ENCODE results near the gene FBLN1.
"Not testable (repeated sequence)": the region's sequence is repeated elsewhere in the genome, so short reads cannot be mapped to it uniquely, and the experiment has no call there.

FBLN1 gene

DNA sequence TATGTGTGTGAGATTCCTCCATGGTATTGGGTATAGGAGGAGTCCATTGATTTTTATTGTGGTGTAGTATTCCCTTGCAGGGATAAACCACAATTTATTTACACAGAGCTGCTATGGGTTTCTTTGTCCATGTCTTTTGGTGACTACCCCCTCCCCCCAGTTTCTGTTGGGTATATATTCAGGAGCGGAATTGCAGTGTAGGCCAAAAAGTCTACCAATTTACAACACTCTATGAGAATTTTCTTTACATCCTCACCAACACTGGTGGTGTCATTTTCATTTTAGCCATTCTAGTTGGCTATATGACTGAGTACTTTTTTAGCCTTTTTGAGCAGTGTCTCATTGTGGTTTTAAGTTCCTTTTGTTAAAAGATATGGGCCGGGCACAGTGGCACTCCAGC is 113.7 kb downstream of the FBLN1 start:
- no peak for DNase-seq

DNA sequence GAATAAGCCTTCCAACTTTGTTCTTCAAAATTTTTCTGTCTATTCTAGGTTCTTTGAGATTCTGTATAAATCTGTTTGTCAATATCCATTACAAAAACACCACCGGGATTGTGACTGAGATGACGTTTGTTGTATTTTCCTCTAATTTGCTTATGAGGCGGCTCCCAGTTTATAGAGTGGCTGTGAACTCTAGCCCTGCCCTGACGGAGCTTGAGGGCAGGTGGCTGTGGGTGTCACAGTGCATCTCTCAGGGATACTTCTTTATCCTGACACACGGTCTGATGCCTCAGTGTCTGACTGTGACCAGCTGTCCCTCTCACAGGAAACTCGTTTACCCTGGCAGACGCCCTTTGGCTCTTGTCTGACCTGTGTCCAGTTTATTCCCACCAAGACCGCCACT is 115.3 kb downstream of the FBLN1 start:
- no peak for DNase-seq

DNA sequence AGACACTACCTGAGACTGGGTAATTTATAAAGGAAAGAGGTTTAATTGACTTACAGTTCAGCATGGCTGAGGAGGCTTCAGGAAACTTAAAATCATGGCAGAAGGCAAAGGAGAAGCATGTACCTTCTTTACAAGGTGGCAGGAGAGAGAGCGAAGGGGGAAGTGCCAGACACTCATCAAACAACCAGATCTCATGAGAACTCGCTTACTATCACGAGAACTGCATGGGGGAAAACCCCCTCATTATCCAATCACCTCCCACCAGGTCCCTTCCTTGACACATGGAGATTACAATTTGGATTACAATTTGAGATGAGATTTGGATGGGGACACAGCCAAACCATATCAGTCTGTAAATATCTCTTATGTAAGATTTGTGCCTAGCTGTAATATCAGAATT is 118.0 kb downstream of the FBLN1 start:
- no peak for DNase-seq

DNA sequence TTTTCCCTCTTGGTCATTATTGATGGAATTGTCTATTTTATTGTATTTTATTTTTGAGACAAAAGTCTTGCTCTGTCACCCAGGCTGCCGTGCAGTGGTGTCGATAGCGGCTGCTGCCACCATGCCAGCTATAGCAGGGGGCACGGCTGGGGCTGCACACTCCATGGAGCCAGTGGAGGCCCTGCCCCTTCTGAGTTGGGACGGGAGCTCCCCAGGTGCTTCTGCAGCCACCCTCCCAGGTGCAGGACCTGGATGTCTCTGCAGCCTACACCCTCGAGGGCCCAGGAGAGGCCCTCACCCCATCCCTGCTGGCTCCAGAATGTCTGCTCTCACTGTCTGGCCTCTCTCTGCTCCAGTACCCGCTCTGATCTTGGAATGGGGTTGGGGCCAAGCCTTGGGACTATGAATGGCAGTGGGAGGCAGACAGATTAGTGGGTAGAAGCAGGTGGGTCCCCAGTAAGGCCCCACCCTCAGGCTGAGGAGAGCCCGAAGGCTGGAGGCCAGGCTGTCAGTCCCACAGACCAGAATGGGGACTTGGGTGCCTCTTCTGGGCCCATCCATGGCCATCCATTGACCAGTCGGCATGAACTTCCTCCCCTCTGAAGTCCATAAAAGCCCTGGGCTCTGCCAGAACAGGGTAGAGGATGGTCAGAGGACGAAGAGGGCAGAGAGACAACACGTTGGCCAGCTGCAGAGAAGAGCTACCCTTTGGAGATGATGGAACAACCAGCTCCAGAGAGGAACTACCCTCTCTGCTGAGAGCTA is 119.3 kb downstream of the FBLN1 start:
- DNase-seq: no peak

DNA sequence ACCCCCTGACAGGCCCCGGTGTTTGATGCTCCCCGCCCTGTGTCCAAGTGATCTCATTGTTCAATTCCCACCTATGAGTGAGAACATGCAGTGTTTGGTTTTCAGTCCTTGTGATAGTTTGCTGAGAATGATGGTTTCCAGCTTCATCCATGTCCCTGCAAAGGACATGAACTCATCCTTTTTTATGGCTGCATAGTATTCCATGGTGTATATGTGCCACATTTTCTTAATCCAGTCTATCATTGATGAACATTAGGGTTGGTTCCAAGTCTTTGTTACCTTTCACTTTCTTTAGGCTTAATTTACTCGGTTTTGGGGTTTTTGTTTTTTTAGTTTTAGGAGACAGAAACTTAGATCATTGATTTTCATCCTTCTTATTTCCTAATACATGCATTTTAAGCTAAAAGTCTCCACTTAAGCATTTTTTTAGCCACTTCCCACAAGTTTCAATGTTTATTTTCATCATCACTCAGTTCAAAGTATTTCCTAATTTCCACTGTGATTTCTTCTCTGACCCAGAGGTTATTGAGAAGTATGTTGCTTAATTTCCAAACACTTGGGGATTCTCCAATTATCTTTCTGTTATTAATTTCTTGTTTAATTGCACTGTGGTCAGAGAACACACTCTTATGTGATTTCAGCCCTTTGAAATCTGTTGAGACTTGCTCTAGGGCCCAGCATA is 120.9 kb downstream of the FBLN1 start:
- DNase-seq: not testable (repeated sequence)

DNA sequence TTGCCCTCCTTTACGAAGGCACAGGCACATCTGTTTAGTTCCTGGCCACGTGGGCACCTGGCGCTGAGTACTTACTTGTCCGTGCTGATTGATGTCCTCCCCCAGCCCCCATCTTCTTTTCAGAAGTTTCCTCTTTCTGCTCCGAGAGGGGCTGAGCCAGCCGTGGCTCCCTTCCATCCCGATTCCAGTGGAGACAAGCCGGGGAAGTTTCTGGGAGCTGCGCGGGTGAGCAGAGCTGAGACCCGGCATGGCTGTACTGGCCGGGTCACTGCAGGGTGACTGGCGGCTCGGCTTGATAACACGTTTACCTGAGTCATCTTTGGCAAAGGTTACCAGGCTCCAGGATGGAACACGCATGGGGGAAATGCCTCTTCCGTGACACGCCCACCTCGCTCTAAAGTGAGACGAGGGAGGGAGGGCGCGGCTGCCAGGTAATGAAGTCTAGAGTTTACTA is 123.5 kb downstream of the FBLN1 start:
- no peak for DNase-seq

DNA sequence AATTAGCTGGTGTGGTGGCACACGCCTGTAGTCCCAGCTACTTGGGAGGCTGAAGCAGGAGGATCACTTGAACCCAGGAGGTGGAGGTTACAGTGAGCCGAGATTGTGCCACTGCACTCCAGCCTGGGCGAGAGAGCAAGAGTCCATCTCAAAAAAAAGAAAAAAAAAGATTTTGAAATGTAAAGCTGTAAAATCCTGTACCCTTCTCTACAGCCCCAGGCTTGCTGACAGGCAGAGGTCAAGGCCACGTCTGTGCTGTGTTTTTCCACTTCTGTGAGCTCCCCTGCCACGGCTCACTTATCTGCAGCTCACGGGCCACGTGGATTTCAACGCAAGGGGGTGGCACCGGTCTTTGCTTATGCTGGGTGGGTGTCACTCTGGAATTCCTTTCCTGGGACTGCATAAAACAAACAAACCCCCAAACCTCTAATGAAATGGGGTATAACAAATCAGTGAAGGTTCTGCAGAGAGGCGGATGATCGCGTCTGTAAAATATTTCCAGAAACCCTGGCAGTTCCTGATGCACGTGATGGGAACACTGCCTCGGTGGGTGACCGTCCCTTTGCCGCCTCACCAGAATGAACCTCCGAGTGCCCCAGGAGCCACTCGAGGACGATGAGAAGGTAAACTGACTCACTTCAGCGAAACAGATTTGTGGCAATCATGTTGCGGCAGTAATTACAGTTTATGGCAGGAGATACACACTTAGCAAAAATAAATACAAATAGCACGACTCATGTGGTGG is 125.0 kb downstream of the FBLN1 start:
- no peak for DNase-seq

DNA sequence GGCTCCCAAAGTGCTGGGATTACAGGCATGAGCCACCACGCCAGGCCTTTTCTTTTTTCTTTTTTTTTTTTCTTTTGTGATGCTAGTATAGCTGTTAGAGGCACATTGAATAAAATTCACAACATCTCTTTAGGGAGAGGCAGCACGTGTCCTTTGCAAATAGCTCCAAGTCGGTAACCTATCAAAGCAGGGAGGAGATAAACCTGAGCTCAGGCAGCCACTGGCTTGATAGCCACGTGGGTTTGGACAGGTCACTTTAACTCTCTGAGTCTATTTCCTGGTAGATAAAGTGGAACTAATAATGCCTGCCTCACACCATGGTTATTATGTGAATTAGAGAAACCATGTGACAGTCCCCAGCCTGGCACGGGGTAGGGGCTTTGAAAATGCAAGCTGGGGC is 125.8 kb downstream of the FBLN1 start:
- DNase-seq: no peak

DNA sequence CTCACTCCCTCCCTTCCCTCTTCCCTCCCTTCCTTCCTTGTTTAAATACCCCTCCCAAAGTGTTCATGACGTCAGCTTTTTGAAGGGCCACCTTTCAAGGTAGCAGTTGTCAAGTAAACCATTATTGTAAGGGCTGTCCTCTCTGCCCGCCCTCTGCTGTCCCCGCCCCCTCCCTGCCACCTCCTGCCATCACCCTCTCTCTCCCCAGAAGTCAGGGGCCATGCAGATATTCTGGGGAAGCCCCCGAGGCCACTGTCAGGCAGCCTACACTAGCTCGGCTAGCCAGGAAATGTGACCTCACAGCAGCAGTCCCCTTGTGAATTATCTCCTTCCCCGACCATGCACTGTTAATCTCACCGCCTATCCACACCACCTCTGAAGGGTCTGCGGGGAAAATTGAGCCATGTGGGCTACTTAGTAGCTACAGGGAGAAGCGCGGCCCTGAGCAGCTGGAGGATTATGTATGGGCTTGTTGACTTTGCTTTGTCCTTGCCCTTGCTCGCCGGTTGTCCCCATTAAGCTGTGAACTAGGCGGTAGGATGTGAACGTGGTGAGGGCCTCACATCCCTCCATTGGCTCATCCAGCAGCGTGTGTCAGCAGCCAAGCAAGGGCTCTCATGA is 126.9 kb downstream of the FBLN1 start:
- DNase-seq: no peak

DNA sequence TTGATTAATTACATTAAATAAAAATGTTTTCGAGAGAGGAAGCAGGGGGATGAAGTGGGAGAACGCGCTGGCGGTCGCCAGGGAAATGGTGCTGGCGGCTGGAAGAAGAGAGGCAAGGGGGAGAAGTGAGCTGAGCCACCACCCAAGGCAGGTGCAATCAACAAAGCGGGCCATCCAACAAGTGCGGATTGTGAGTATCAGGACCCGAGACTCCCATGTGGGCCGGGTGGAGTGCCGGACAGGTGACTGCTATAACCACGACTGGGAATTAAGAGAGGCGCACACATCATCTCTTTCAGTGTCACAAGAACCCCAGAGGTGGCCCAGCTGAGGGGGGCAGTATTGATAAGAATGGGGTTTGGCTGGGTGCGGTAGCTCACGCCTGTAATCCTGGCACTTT is 127.8 kb downstream of the FBLN1 start:
- no peak for DNase-seq

DNA sequence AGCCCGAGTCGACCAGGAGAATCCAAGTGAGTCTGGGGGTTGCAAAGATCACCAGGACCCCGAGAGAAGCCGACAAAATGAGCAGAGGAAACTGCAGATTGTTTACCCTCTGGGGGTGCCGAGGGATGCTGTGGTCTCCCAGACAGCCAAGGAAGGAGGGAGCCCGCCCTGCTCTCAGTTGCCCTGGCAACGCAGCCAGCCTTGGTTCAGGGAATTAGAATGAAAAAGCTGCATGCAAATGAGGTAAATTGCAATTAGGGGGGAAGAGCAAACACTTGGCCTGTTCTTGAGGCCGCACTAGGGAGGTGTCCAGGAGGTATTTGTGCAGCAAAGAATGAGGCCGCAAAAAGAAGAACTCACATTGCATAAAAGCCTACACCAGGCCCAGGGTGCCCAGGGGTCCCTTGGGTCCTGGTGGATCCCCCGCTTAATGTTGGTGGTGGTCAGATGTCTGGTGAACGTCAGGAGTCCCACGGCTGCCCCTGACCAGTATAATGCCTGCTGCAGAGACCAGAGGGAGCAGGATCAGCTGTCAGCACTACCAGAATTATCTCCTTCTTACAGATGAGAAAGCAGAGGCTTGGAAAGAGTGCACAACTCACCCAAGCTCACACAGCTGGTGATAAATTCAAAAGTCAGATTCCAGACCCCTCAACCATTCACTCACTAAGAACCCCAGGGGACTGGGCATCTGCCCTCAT is 128.6 kb downstream of the FBLN1 start:
- no peak for DNase-seq

DNA sequence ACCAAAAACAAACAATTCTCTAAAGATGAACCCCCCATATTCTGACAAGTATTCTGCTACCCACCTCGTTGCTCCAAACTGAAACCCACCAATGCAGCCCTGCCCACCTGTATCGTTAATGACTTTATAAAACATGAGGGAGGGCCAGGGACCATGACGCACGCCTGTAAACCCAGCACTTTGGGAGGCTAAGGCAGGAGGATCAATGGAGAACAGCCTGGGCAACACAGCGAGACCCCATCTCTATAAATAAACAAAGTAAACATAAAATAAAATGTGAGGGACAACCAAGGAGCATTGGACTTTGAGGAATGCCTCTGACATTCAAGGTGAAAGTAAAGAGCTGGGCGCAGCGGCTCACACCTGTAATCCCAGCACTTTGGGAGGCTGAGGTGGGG is 129.2 kb downstream of the FBLN1 start:
- DNase-seq: no peak

DNA sequence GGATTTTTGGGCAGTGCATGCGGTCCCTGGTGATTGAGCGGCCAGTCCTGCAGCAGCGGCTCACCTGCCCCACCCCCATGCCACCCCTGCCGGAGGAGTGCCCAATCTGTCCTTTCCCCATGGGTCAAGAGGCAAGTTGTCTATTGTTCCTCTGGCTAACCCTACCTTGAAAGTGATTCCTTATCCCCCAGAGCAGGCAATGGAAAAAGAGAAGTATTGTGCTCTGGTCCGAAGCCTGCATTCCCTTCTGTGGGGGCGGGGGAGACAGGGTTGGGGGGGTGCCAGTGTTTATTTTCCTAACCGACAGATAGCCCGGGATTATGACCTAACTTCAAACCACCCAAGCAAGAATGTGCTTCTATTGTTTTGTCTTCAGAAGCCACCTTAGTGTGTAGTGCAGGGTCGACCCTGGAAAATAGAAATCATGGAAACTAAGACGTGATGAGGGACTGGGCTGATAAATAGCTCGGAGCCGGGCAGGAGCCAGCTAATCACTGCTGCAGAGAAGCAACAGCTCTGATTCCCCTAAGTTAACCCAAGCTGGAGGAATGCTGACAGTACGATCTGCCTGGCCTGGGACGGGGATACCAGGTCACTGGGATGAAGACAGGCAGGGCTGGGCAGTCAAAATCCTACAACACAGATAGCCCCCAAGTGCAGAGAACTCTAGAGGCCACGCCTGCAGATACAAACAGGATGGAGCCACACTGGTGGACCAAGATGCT is 130.3 kb downstream of the FBLN1 start:
- DNase-seq: no peak

DNA sequence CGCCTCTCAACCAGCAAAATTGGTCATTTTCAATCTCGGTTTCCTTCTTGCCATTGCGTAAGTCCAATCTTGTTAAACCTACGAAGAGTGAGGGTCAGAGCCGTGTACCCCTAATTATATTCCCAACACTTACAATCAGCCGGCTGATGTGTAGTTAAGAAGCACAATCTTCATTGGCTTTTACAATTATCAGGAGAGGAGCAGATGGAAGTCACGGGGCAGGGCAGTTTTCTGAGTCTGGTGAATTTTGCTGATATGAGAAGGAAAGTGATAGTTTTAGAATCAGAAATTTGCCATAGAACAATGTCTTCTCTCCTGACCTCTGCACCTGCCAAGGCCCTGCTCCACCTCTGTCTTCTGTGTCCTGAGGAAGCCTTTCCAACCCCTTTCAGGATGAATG is 134.0 kb downstream of the FBLN1 start:
- DNase-seq: no peak

DNA sequence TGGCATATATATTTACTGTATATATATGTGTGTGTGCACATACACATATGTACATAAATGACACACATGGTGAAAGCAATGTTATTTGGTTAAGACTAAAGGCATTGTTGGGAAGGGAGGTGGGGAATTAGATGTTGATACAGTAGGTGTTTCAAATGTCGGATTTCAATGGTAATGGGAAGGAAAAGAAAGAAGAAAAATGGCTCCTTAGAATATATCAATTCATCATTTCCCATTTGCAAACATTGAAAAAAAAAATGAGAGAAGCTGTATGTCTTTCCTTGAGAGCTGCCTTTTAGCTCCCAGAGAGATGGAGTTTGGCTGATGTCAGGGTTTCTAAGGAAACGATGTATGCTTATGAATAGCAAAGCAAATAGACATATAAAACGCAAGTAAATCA is 135.5 kb downstream of the FBLN1 start:
- no peak for DNase-seq

DNA sequence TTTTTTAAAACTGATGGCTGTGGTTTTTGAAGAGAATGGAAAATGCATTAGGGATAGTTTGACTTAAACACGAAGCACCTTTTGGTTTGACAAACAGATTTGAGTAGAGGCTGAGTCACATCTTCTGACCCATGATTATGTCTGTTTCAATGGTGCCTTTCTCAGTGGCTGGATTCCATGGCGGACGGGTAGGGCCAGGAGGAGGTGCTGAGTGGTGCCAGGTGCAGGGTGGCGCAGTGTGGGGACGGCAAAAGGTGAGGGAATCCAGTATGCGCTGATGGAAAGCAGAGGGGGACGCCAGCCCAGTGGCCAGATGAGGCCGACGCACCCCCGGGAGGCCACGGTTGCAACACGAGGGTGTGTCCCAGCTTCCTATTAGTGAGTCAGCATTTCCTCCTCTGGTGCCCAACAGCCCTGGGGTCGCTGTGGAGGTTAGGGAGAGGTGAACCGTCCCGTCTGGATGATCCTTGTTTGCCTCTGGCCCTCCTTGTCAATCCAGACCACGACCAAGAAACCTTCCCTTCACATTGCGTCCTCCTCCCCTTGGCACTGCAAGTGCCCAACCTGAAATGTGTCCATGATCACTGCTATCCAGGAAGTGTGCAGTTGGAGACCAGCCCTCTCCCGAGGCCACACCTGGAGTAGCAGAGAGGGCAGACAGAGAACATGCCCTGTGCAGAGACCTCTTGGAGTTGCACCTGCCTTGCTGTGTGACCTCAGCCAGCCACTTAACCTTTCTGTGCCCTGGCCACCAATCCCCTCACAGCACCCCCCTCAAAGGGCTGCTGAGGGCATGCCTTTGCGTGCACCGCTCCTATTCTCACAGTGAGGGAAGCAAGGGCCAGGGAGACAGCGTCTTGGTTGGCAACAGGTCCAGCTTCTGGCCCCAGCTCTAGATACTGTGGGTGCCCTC is 136.4 kb downstream of the FBLN1 start:
- DNase-seq: no peak

DNA sequence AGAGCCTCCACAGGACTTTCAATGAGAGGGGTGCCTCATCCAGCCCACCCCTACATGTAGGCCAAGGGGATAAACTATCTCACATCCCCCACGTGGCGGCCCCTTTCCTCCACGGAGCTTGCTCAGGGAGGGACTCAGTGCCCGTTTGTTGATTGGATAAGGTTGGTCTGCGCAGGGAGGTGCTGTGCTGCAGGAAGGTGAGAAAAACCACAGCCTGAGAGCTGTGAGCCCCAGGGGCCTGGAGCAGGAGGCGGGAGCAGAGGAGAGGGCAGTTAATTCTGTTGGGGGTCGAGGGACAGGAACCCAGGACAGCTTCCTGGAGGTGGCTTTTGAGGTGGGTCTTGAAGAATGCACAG is 137.0 kb downstream of the FBLN1 start:
- DNase-seq: no peak

DNA sequence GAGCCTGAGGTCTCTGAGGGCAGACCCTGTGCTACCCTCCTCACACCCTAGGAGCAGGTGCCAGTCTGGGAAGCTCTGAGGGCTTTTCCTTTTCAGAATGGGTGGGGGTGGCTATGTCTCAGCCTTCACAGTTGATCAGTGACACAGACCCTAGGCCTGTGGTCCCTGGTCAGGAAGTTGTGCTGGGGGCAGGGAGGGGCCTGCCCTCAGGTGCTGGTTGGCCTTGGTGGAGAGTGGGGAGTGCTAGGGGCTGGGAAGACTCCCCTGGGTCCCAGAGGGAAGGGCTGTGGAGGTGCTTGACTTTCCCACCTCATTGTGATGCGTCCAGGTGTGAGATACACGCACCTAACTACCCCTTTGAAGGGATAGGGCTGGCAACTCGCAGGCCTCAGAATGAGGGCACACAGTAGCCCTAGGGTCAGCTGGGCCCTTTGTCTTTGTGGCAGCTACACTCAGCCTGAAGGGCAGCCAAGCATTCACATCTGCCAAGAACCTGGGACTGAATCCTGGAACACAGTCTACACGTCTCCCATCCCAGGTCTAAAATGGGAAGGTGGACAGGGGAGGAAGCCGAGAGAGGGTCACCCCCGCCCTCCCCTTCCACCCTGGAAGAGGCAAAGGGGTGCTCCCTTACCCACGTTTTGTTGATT is 137.7 kb downstream of the FBLN1 start:
- DNase-seq: no peak

DNA sequence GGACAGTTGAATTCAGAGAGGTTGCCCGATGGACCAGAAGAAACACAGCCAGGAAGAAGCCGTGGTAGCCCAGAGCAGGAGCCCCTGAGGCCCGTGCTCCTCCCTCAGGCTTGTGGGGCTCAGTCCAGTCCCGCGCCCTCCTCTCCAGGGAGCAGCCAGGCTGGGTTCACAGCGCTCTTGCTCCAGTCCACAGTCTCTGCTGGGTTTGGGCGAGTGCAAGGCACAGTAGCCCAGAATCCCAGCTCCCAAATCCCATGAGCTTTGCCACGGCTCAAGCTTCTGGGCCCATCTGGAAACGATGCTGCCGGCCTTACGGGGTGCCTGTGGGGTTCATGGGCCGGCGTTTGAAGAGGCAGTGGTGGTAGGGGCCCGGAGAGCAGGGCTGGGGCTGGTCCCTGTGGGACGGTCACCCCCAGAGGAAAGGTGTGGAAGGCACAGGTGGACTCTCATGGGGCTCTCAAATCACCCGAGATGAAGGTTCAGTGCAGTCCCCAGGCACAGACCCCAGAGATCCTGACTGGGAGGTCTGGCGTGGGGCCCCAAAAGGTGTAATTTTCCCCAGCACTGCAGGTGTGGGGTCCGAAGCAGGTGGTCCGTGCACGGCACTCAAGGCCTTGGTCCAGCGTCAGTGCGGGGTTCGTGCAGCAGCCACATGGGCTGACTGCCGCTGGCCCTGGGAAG is 138.4 kb downstream of the FBLN1 start:
- DNase-seq: no peak

DNA sequence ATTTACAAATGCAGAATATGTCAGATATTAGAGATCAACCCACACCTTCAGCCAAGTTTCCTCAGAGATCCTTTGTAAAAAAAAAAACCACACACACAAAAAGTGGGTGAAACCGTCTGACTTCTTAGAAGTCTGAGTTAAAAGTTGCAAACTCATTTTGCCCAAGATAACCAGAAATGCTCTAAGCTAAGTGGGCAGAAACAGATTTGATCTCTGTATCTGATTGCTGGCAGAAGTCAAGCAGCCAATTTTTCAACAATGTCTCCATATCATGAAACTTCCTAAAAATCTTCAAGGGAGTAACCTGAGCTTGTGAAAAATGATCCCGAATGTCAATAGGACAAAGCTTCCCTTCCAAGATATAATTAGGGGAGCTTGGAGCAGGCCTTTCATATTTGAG is 140.3 kb downstream of the FBLN1 start:
- no peak for DNase-seq

Data from GF-D8 (cell line).